Endothelial cell of umbilical vein (primary cell): ENCODE results near the gene P2RX3. TPM values are rescaled to one million over a fixed set of nuclear protein-coding genes. Genes with fewer than 3 reads are reported as not detected.

Experiments
- BruUV-seq: library from RNA; stranded (reverse); fragments of 400-500 nt; replicated peaks from 2 replicates; lab custom pipeline; 2021; lab: Mats Ljungman, UMichigan
- CTCF ChIA-PET: fragments of 300-600, 350-600 bp; sonication (Branson Sonifier 250); formaldehyde crosslinking; loops from one replicate; lab custom pipeline; 2021; ENCODE audit warnings: antibody characterized with exemption, inconsistent platforms; lab: Charles Lee
- POLR2A ChIA-PET: fragments of 300-600, 350-600 bp; sonication (Branson Sonifier 250); formaldehyde crosslinking; loops from one replicate; lab custom pipeline; 2021; ENCODE audit warnings: antibody characterized with exemption, inconsistent platforms; lab: Charles Lee
- DNase-seq: peaks from one replicate; pipeline ENCODE4 v3.0.0-alpha.2; 2011; ENCODE audit warnings: low read depth, low spot score
- FAIRE-seq: peaks from 2 replicates; lab custom pipeline; 2011; peaks lifted over from hg19 to GRCh38; lab: Jason Lieb, UNC
- H2AFZ ChIP-seq: 2 replicates; pipeline ENCODE4 v1.6.0; 2012; ENCODE audit warnings: low read depth, low read length, control low read depth, inconsistent platforms
- H3K27ac ChIP-seq: 2 replicates; pipeline ENCODE4 v1.5.1; 2011; ENCODE audit warnings: low read depth, mild to moderate bottlenecking, control low read depth, low read length, moderate library complexity; ENCODE audit not compliant: insufficient read depth
- H3K27me3 ChIP-seq, 2 experiments: 2 replicates each; pipeline versions ENCODE4 v1.6.0 to v1.6.1; 2011; ENCODE audit warnings: low read length in 2 of 2, mixed read lengths in 1 of 2; ENCODE audit not compliant: control insufficient read depth in 2 of 2, insufficient read depth in 2 of 2
- H3K36me3 ChIP-seq, 2 experiments: 2 replicates in 1 of 2; 3 replicates in 1 of 2; pipeline ENCODE4 v1.5.1; 2011; ENCODE audit warnings: low read length in 2 of 2, mild to moderate bottlenecking in 1 of 2, moderate library complexity in 1 of 2; ENCODE audit not compliant: control insufficient read depth in 2 of 2, insufficient read depth in 2 of 2; ENCODE audit errors: extremely low read depth in 1 of 2
- H3K4me1 ChIP-seq: 3 replicates; pipeline ENCODE4 v1.5.1; 2011; ENCODE audit warnings: mild to moderate bottlenecking, low read length; ENCODE audit not compliant: control insufficient read depth, insufficient read depth; ENCODE audit errors: extremely low read depth
- H3K4me2 ChIP-seq: 2 replicates; pipeline ENCODE4 v1.6.1; 2011; ENCODE audit warnings: low read length, control low read depth, mixed read lengths; ENCODE audit not compliant: insufficient read depth
- H3K4me3 ChIP-seq, 3 experiments: fragments of 200-600 bp in 1 of 3; sonication (generic), shearing (Covaris generic) in 1 of 3; replicated peaks in 1 of 3; 2 replicates each; pipeline ENCODE4 v1.5.1; 2011 to 2016; ENCODE audit warnings: control low read depth in 3 of 3, low read length in 3 of 3, mild to moderate bottlenecking in 2 of 3, inconsistent platforms in 1 of 3, low read depth in 1 of 3, moderate library complexity in 1 of 3; ENCODE audit not compliant: insufficient read depth in 1 of 3
- H3K79me2 ChIP-seq: 2 replicates; pipeline ENCODE4 v1.6.0; 2012; ENCODE audit warnings: low read length, inconsistent platforms; ENCODE audit not compliant: control insufficient read depth, insufficient read depth
- H3K9ac ChIP-seq: replicated peaks from 2 replicates; pipeline ENCODE3; 2011; ENCODE audit warnings: low read length, control low read depth; ENCODE audit not compliant: insufficient read depth; ENCODE audit errors: extremely low read depth
- H3K9me1 ChIP-seq: replicated peaks from 3 replicates; pipeline ENCODE4 v1.6.0; 2011; ENCODE audit warnings: mild to moderate bottlenecking, low read length; ENCODE audit not compliant: control insufficient read depth, insufficient read depth; ENCODE audit errors: extremely low read depth
- H3K9me3 ChIP-seq: replicated peaks from 2 replicates; pipeline ENCODE4 v1.5.1; 2012; ENCODE audit warnings: low read length, inconsistent platforms; ENCODE audit not compliant: control insufficient read depth, insufficient read depth
- H4K20me1 ChIP-seq: replicated peaks from 2 replicates; pipeline ENCODE3; 2011; ENCODE audit warnings: mild to moderate bottlenecking, low read length; ENCODE audit not compliant: control insufficient read depth, insufficient read depth; ENCODE audit errors: extremely low read depth
- EZH2 ChIP-seq: IDR thresholded peaks from 2 replicates; pipeline ENCODE4 v1.6.1; 2012; ENCODE audit warnings: borderline replicate concordance, low read depth, mild to moderate bottlenecking, moderate library complexity, low read length, inconsistent platforms; ENCODE audit not compliant: severe bottlenecking
- FOS ChIP-seq: IDR thresholded peaks from 2 replicates; pipeline ENCODE4 v1.6.1; 2011; ENCODE audit warnings: mild to moderate bottlenecking, low read length, moderate library complexity, borderline replicate concordance; ENCODE audit not compliant: insufficient read depth
- GATA2 ChIP-seq: IDR thresholded peaks from 2 replicates; pipeline ENCODE4 v1.7.0; 2011; ENCODE audit warnings: low read depth, mild to moderate bottlenecking, moderate library complexity, mixed read lengths, low read length; ENCODE audit not compliant: insufficient read length, insufficient read depth
- JUN ChIP-seq: IDR thresholded peaks from 2 replicates; pipeline ENCODE4 v1.6.1; 2011; ENCODE audit warnings: borderline replicate concordance, low read depth; ENCODE audit not compliant: insufficient read length, insufficient read depth
- MYC ChIP-seq: IDR thresholded peaks from one replicate; pipeline ENCODE4 v1.6.1; 2011; ENCODE audit warnings: mild to moderate bottlenecking, low read depth, low read length
- POLR2A ChIP-seq: IDR thresholded peaks from 2 replicates; pipeline ENCODE4 v1.6.1; 2012; ENCODE audit warnings: low read depth, mild to moderate bottlenecking, control low read depth, low read length
- POLR2AphosphoS5 ChIP-seq: IDR thresholded peaks from 2 replicates; pipeline ENCODE4 v1.6.1; 2012; ENCODE audit warnings: low read depth, mild to moderate bottlenecking, control low read depth, low read length, moderate library complexity; ENCODE audit not compliant: insufficient read depth
- dilution Hi-C: fragments of 300-500 bp; cut with MboI; formaldehyde crosslinking; loops from one replicate; pipeline ENCODE4 v1.15.0; 2019; ENCODE audit warnings: low sequenced_read_pairs; ENCODE audit not compliant: extremely low pct_ligation_motif_present
- intact Hi-C: fragments of 100-400 bp; cut with micrococcal nuclease; formaldehyde crosslinking; loops from one replicate; pipeline ENCODE4 v1.10.0; 2022
- polyA plus RNA-seq, 4 experiments: library from polyadenylated mRNA; depleted of rRNA in 3 of 4; stranded (reverse) in 3 of 4; unstranded in 1 of 4; fragments of >200 nt; gene quantifications; 2 replicates each; pipeline versions ENCODE4 v1.2.1 to v1.2.3, GENCODE V29; 2011 to 2012; ENCODE audit warnings: missing spikeins in 1 of 4
- total RNA-seq: library from RNA; stranded (reverse); gene quantifications from 2 replicates; pipeline ENCODE4 v1.2.3, GENCODE V29; 2021
- TF ChIP-seq, protein P1 (sequence below), 2 donors: IDR thresholded peaks; 1 replicate in 1 of 2; 2 replicates in 1 of 2; pipeline ENCODE4 v1.5.1; 2011; ENCODE audit warnings: low read length in 2 of 2, mild to moderate bottlenecking in 2 of 2, moderate library complexity in 2 of 2, control low read depth in 1 of 2, inconsistent platforms in 1 of 2, low read depth in 1 of 2; ENCODE audit not compliant: insufficient read depth in 1 of 2; ENCODE audit errors: extremely low read depth in 1 of 2
- TF ChIP-seq, protein P2 (sequence below): IDR thresholded peaks from 2 replicates; pipeline ENCODE4 v1.6.1; 2011; ENCODE audit not compliant: insufficient read depth, insufficient read length

The P2RX3 gene
- total and polyA plus RNA-seq, 2 donors (not counting 3 experiments of a cell fraction or from before 2014, with no cell fraction given): not detected

DNA sequence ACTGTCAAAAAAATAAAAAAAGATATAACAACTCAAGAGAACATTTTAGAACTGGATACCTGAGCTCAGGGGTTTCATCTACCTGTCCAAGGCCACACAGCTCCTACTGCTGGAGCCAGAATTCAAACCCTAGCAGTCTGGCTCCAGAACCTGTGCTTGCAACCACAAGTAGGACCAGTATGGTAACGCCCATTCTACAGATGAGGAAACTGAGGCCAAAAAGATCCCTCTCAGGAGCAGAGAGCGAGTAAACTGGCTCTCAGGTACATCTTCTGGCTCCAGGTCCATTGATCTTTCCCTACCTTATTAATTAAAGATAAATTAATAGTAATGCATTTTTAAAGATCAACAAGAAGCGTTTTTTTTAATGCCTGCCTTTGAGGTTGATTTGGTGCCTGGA lies 19.2 kb downstream of the P2RX3 start:
- dilution Hi-C loops (no loop called here), intact Hi-C loops (no loop called here)
- Histone ChIP-seq H3K9me3 (no peaks in the 10 kb centered on the region), H3K4me2 (no peak overlapping the region), H3K27ac (no peak overlapping the region), H3K4me3 (no peak overlapping the region), H3K36me3 (no peaks in the 10 kb centered on the region), H2AFZ (no peak overlapping the region), H3K9ac (no peak overlapping the region), H4K20me1 (no peaks in the 10 kb centered on the region), H3K4me1 (no peaks in the 10 kb centered on the region), H3K9me1 (no peaks in the 10 kb centered on the region), H3K79me2 (no peaks in the 10 kb centered on the region), H3K27me3 (peaks cover 0 to 3% of the 10 kb centered on the region in 2 experiments)
- DNase-seq (no peak), FAIRE-seq (no peak)
- CTCF ChIA-PET: interaction anchor here (1.2 to 2.7 kb wide), 3 partner anchors 11 to 105 kb away, joined by 3 to 13 read pairs (median 5); no protein-coding TSS in a partner anchor
- no peak for TF ChIP-seq POLR2AphosphoS5
- TF ChIP-seq, protein P1, sequence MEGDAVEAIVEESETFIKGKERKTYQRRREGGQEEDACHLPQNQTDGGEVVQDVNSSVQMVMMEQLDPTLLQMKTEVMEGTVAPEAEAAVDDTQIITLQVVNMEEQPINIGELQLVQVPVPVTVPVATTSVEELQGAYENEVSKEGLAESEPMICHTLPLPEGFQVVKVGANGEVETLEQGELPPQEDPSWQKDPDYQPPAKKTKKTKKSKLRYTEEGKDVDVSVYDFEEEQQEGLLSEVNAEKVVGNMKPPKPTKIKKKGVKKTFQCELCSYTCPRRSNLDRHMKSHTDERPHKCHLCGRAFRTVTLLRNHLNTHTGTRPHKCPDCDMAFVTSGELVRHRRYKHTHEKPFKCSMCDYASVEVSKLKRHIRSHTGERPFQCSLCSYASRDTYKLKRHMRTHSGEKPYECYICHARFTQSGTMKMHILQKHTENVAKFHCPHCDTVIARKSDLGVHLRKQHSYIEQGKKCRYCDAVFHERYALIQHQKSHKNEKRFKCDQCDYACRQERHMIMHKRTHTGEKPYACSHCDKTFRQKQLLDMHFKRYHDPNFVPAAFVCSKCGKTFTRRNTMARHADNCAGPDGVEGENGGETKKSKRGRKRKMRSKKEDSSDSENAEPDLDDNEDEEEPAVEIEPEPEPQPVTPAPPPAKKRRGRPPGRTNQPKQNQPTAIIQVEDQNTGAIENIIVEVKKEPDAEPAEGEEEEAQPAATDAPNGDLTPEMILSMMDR (IDR thresholded peaks at IDR 0.05; ENCODE audit: extremely low read depth in 1 of 2, insufficient read depth in 1 of 2, low read depth in 1 of 2, low read length in 2 of 2): no peak
- no peak for TF ChIP-seq FOS
- no peak for TF ChIP-seq EZH2
- TF ChIP-seq JUN: no peak
- no peak for TF ChIP-seq MYC
- TF ChIP-seq POLR2A: no peak
- TF ChIP-seq GATA2: no peak
- TF ChIP-seq, protein P2, sequence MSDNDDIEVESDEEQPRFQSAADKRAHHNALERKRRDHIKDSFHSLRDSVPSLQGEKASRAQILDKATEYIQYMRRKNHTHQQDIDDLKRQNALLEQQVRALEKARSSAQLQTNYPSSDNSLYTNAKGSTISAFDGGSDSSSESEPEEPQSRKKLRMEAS: no peak
- POLR2A ChIA-PET: interaction anchor here (0.5 kb wide), 1 partner anchor 103 kb away, joined by 3 read pairs; the partner anchor contains the start of gene RTN4RL2
- BruUV-seq: no TSS peak
